ENCODE data around the gene BNC2.

BNC2 gene

GRCh38 chr9:16434526-16434925, 435.9 kb downstream of the BNC2 start:
- no peak for DNase-seq

- no peak for DNase-seq
These were observed 437.0 kb downstream of the BNC2 start for GRCh38 chr9:16433494-16433893.

DNA sequence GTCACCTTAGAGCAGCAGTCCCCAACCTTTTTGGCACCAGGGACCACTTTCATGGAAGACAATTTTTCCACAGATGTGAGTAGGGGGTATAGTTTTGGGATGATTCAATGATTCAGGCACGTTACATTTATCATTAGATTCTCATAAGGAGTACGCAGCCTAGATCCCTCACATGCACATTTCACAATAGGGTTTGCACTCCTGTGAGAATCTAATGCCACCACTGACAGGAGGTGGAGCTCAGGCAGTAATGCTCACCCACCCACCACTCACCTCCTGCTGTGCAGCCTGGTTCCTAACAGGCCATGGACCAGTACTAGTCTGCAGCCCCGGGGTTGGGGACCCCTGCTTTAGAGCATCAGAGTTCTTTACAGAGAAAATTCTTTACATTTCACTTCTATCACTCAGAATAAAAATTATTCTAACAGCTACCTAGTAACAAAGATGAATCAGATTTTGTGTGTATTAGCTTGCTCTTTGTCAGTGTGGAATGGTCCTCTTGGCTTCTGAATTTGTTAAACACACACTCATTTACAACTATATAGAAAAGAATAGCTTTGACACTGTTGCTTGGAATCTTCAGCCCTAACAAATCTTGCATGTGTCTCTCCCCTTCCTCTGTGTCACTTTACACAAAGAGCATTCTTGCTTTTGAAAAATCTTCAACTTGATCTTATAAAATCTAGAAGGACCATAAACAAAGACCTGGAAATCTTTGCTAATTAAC, 438.6 kb downstream of the BNC2 start:
- DNase-seq, result no peak

GRCh38 chr9:16429671-16430070, 440.8 kb downstream of the BNC2 start:
- DNase-seq, result peak; percentile 66

DNA sequence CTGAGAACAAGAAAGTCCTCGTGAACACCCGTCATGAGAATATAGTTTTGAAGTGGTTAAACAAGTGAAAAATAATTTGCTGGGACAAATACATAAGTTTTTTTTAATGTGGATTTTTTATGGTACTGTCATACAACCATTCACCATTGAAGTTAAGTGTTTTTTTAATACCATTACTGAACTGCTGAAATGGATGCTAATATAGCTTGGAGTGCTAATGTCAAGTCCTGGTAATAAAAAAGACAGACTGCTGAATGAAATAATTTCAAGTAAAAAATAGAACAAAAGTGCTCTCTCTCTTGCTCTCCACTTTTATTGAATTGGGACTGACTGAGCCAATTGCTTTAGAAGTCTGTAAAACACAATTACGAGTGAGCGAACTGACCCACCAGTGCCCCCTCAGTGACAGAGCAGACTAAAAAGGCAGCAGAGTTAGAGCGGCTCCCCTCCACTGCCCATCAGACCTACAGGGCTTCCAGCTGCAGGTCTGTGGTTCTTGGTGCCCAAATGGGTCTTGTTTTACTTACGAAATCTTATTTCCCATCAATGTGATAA, 442.5 kb downstream of the BNC2 start:
- no peak for DNase-seq

- DNase-seq, result no peak
These were observed 443.8 kb downstream of the BNC2 start for GRCh38 chr9:16426716-16427115.

DNA sequence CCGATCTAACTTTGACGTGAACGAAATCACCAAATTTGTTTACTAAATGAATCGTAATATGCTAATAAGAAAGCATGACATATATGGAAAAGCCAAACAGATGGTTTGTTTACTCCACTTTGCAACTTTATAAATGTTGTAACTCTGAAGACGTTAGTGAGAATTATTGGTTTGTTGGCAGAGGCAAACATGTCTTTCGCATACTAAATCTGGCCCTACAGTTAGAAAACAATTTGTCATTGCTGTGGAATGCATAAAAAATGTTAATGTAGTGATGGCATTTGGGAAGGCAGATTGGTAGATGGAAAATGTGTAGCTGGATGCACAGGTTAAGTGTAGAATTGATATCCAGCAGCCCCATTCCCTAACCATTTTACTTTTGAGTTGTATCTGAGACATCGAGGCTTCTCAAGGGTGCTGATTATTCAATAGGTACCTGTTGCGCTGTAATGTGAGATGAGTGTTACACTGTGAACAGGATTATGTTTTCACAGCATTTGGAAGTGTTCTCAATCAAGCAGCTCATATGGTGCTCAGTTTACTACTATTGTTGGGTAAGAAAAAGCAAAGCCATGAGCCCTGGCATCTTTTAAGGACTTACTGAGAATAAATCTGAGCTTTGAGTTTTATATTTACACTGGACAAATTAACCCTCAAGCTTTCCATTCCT, 444.8 kb downstream of the BNC2 start:
- DNase-seq, result no peak

GRCh38 chr9:16422114-16422513, 448.4 kb downstream of the BNC2 start:
- no peak for DNase-seq

GRCh38 chr9:16421532-16421931, 448.9 kb downstream of the BNC2 start:
- DNase-seq, result no peak

- DNase-seq, result no peak
These were observed 451.3 kb downstream of the BNC2 start for GRCh38 chr9:16419124-16419523.

DNA sequence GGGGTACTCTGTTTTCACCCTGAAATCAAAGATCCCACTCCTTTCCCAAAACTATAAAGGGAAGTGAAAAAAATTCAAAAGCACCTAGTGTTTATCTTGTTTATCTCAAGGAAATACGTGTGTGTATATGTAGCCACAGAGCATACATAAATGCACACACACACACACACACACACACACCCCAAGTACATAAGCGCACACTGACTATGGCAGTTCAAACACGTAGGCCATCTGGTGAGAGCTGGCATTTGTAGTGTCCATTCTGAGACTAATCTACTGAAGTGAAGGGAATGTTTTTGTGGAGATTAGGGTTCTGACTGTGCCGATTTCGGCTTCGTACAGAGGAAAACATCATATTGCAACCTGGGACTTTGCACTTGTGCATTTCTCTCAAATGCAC, 451.7 kb downstream of the BNC2 start:
- DNase-seq, result no peak

GRCh38 chr9:16417749-16418148, 452.7 kb downstream of the BNC2 start:
- DNase-seq, result no peak

GRCh38 chr9:16417161-16417560, 453.3 kb downstream of the BNC2 start:
- DNase-seq, result no peak

GRCh38 chr9:16414451-16414850, 456.0 kb downstream of the BNC2 start:
- no peak for DNase-seq

DNA sequence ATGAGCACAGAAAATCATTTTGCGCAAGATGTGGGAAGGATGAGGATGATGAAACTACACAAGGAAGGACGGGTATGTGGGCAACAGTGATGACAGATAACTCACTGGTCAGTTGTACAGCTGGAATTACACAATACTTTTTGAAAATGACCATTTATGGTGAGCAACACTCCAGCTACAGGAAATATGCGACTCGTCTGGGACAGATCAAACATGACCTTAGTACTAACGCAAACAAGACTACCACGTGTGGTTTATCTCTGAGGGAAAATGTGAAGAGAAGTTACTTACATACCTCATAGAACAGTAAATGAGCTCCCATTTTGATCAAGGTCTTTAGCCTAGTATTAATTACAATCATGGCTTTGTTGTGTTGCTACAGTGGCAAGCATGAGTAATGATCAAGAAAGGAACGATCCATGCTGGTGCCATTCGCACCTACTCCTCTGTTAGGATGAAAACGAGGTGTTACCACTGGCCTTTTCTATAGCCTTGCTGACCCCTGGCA, 456.9 kb downstream of the BNC2 start:
- DNase-seq, result no peak

DNA sequence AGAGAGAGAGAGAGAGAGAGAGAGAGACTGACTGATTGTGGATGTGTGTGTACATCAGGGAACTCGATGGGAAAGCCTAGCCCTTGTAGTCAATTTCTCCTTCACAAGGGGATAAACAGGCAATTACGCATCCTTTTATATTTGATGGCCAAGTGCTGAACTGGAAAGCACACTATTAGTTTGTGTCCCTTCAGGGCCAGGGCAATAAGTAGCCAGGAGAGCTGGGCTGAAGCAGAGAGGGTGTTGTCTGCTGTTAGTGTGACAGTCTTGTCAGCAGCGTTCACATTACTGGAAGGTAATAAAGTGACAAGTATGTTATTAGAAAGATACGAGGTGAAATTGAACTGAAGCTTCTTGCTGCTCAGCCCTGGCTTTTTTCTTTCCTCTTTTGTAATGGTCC, 457.7 kb downstream of the BNC2 start:
- DNase-seq, result peak; percentile 38

DNA sequence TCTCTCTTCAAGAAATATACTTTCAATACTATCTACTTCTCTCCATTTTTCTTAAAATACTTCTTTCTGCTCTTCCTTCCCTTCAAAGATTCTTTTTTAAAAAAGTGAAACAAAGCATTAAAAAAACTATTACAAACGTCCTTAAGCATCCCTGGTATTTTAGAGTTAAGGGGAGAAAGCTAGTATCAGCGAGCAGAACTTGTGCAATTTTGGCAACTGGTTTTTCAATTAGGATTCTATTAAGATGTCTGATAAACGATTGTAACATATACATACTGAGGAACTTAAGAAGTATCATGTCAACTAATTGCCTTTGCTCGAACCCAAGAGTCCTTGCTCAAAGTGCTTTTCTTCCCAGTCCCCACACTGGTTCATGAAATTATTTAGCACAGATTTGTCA, 459.2 kb downstream of the BNC2 start:
- DNase-seq, result no peak

DNA sequence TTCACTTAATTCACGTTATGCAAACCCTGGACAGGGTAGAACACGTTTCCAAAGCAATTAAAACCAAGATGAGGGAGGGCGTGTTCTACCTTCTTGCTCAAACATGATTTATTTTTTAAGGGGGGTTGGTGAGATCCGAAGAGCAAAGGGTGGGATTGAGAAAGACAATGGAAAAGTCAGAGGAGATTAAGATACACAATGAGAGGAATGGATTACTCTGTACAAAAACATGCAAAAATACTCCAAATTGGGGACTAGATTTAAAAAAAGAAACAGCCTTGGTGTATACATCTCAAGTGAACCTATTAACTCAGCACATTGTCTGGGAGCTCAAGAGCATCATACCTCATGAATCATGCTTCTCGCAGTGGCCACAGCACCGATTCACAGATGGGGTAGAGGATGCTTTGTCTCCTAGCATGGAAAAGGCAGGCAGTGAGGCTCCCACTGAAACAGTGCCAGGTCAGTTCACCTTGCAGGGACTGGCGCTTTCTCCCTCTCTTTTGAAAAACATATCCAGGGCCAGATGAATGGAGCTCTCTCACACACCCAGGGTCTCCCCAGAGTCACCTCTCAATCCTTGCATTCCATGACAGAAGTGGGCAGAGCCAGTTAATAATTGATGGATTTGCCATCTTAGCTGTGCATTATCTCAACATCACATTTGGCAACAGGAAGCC, 459.7 kb downstream of the BNC2 start:
- no peak for DNase-seq

DNA sequence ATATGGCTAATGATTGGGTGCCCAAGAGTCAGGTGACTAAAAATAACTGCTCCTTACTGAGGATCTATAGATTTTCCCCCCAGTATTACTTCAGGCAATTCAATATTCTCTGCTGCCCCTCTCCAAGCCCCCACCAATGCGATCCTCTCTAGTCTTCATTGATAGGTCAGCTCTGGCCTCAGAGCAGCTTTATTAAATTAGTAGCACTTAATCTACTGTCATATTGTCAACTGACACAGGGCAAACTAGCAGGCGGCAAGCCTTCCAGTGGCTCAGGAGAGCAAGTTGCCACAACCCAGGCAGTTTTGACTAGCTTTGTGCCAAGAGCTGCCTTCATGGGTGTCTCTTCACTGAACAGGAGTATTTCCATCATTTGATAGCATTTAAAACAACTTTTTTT, 462.9 kb downstream of the BNC2 start:
- DNase-seq, result no peak

DNA sequence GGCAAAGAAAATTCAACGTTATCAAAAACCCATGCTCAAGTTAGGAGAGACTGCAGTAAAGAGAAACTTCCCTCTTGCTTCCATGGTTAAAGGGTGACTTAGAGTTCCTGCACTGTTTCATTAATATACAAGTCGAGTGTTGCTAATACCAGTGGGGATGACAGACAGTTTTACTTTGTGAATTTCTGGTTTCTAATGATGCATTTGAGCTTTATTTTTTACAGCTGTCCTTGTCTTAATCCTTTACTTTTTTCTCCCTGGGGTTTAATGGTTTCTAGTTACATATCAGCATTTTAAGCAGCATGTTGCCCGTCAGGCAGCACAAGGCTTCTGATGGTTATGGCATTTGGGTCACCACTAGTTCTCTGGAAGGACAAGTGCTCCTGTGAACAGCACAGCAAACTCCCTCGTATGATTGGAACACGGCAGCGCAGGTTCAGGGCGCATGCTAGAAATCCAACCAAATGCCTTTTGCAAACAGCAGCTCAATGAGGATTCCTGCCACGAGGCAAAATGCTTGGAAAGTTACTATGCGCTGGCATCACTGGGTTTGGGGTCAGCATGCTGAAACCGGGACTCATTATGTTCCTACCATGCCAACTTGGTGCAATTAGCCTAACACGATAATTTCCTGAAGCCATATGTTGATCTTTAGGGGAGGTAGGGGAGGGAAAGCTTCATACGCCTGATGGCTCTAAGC, 463.8 kb downstream of the BNC2 start:
- no peak for DNase-seq

GRCh38 chr9:16405421-16405820, 465.0 kb downstream of the BNC2 start:
- no peak for DNase-seq

DNA sequence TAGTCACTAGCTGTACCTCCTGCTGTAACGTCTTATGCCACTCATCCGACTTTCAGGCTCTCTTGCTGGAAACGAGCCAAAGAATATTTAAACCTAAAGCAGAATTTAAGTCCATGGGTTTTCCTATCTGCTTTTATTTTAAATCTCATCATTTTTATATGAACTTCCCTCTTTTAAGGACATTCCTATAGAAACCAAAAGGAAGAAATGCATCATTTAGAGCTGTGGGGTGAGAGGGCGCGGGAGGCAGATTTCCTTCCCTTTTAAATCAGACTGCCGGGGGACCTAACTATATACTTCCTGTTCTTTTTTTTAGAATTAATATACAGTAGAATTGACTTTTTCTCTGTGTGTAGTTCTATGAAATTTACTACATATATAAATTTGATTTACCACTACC, 468.8 kb downstream of the BNC2 start:
- DNase-seq, result no peak

GRCh38 chr9:16398691-16399090, 471.8 kb downstream of the BNC2 start:
- DNase-seq, result no peak

Data from retina (tissue), 1 donor.